ENCODE data around the gene CACNB1. TPM values are rescaled to one million over a fixed set of nuclear protein-coding genes. Genes with fewer than 3 reads are reported as not detected.

Gene CACNB1
- total RNA-seq, 4 donors from 2014 or later = 3.6 to 7.9 (median 5.9) TPM

DNA sequence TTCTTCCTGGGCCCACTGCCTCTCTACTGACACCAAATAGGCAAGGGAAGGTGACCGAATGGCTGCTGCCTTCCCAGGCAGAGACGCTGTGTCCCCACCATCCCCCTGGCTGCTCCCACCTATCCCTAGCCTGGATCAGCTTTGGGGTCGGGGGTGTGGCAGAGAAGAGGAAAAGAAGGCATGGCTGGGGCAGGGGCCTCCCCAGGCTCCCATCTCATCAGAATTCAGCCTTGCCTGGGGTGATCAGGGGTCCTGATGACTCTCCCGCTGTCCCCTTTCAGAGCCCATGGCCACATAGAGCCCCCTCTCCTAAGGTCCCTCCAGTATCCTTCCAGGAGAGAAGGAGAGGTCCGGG is 46.7 kb downstream of the CACNB1 start:
- WGBS, 2 donors (ENCODE audit: low coverage in 1 of 2) = 67% methylated on average over 3 of the region's 5 CpGs; no CpG with 5 or more reads in 1 of the 2 donors
- TF ChIP-seq EP300 (IDR thresholded peaks at IDR 0.05) = no peak
- TF ChIP-seq, protein P1, sequence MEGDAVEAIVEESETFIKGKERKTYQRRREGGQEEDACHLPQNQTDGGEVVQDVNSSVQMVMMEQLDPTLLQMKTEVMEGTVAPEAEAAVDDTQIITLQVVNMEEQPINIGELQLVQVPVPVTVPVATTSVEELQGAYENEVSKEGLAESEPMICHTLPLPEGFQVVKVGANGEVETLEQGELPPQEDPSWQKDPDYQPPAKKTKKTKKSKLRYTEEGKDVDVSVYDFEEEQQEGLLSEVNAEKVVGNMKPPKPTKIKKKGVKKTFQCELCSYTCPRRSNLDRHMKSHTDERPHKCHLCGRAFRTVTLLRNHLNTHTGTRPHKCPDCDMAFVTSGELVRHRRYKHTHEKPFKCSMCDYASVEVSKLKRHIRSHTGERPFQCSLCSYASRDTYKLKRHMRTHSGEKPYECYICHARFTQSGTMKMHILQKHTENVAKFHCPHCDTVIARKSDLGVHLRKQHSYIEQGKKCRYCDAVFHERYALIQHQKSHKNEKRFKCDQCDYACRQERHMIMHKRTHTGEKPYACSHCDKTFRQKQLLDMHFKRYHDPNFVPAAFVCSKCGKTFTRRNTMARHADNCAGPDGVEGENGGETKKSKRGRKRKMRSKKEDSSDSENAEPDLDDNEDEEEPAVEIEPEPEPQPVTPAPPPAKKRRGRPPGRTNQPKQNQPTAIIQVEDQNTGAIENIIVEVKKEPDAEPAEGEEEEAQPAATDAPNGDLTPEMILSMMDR (IDR thresholded peaks at IDR 0.05) = no peak
- no peak for TF ChIP-seq POLR2AphosphoS5 (IDR thresholded peaks at IDR 0.05)
- TF ChIP-seq POLR2A (IDR thresholded peaks at IDR 0.05) = no peak
- H3K4me3 ChIP-seq = peak overlapping the region in 1 of 2 donors; percentile 67
- peaks cover 0 to 47% (median 20%) of the 10 kb centered on the region in 3 donors for H3K4me1 ChIP-seq
- peaks cover 30% of the 10 kb centered on the region for H3K27me3 ChIP-seq
- ATAC-seq = no peak
- H3K9me3 ChIP-seq = no peaks in the 10 kb centered on the region
- no peaks in the 10 kb centered on the region for H3K36me3 ChIP-seq
- H3K27ac ChIP-seq = peak overlapping the region in 3 of 4 donors; percentile 65 to 90 (median 85)

- TF ChIP-seq POLR2AphosphoS5 (IDR thresholded peaks at IDR 0.05) (no peak), EP300 (IDR thresholded peaks at IDR 0.05) (no peak), POLR2A (IDR thresholded peaks at IDR 0.05) (no peak)
- TF ChIP-seq, protein P1 (IDR thresholded peaks at IDR 0.05) = no peak
- 63% methylated on average over 5 of the region's 5 CpGs; no CpG with 5 or more reads in 1 of the 2 donors for WGBS, 2 donors (ENCODE audit: low coverage in 1 of 2)
- peak overlapping the region in 1 of 2 donors; percentile 67 for H3K4me3 ChIP-seq
- no peak for ATAC-seq
- peaks cover 30% of the 10 kb centered on the region for H3K27me3 ChIP-seq
- no peaks in the 10 kb centered on the region for H3K9me3 ChIP-seq
- peaks cover 0 to 52% (median 20%) of the 10 kb centered on the region in 3 donors for H3K4me1 ChIP-seq
- H3K36me3 ChIP-seq = no peaks in the 10 kb centered on the region
- peak overlapping the region in 2 of 4 donors; percentile 85 to 90 for H3K27ac ChIP-seq
Measured at GRCh38 chr17:39150104-39150634, 47.3 kb downstream of the CACNB1 start.

GRCh38 chr17:39147221-39148185 is 50.0 kb downstream of the CACNB1 start:
- H3K27ac ChIP-seq = peak overlapping the region in 1 of 4 donors; percentile 5
- H3K9me3 ChIP-seq = no peaks in the 10 kb centered on the region
- H3K4me1 ChIP-seq = peaks cover 0 to 55% (median 31%) of the 10 kb centered on the region in 3 donors
- 67 to 73% methylated on average over 4 to 10 of the region's 13 CpGs for WGBS, 2 donors (ENCODE audit: low coverage in 1 of 2)
- H3K4me3 ChIP-seq = no peak overlapping the region
- no peaks in the 10 kb centered on the region for H3K36me3 ChIP-seq
- no peak for ATAC-seq
- TF ChIP-seq POLR2AphosphoS5 (IDR thresholded peaks at IDR 0.05) (no peak), POLR2A (IDR thresholded peaks at IDR 0.05) (no peak), EP300 (IDR thresholded peaks at IDR 0.05) (no peak)
- TF ChIP-seq, protein P1 (IDR thresholded peaks at IDR 0.05) = no peak
- peaks cover 30% of the 10 kb centered on the region for H3K27me3 ChIP-seq

DNA sequence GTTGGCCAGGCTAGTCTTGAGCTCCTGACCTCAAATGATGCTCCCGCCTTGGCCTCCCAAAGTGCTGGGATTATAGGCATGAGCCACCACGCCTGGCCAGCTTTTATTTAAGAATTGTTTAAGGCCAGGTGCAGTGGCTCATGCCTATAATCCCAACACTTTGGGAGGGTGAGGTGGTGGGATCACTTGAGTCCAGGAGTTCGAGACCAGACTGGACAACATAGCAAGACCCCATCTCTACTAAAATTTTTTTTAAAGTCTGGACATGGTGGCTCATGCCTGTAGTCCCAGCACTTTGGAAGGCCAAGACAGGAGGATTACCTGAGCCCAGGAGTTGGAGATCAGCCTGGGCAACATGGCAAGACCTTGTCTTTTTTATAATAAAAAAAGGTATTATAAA is 51.2 kb downstream of the CACNB1 start:
- H3K36me3 ChIP-seq = no peaks in the 10 kb centered on the region
- no peaks in the 10 kb centered on the region for H3K9me3 ChIP-seq
- WGBS, 2 donors (ENCODE audit: low coverage in 1 of 2) = 100% methylated on average over 2 of the region's 3 CpGs; no CpG with 5 or more reads in 1 of the 2 donors
- peaks cover 22% of the 10 kb centered on the region for H3K27me3 ChIP-seq
- peaks cover 0 to 43% (median 22%) of the 10 kb centered on the region in 3 donors for H3K4me1 ChIP-seq
- H3K27ac ChIP-seq = no peak overlapping the region
- no peak for TF ChIP-seq POLR2A (IDR thresholded peaks at IDR 0.05)
- TF ChIP-seq EP300 (IDR thresholded peaks at IDR 0.05) = no peak
- TF ChIP-seq POLR2AphosphoS5 (IDR thresholded peaks at IDR 0.05) = no peak
- TF ChIP-seq, protein P1 (IDR thresholded peaks at IDR 0.05) = no peak
- no peak overlapping the region for H3K4me3 ChIP-seq
- ATAC-seq = no peak

All from gastroesophageal sphincter (tissue), 4 donors.